GM12878 (cell line): ENCODE data around the gene RAPGEF6. TPM values are rescaled to one million over a fixed set of nuclear protein-coding genes. Genes with fewer than 3 reads are reported as not detected.

ENCODE experiments used
- ATAC-seq: fragments of 200-7000 bp; cut with Tn5 transposase; 3 replicates; pipeline ENCODE4 v1.9.1; 2020; ENCODE audit warnings: mild to moderate bottlenecking, moderate library complexity
- BruUV-seq: library from RNA; stranded (reverse); fragments of 400-500 nt; replicated peaks from 2 replicates; lab custom pipeline; 2021; lab: Mats Ljungman, UMichigan
- CTCF ChIA-PET: fragments of 300-600 bp; sonication (Branson Sonifier 250); formaldehyde crosslinking; extraction: SDS; loops from one replicate; lab custom pipeline; 2021; ENCODE audit warnings: inconsistent platforms; lab: Yijun Ruan, JAX
- POLR2A ChIA-PET: fragments of 350-600 bp; formaldehyde crosslinking; extraction: SDS; loops from one replicate; lab custom pipeline; 2021; ENCODE audit warnings: inconsistent platforms; lab: Charles Lee
- RAD21 ChIA-PET: fragments of 300-600 bp; sonication (Branson Sonifier 250); formaldehyde crosslinking; loops from one replicate; lab custom pipeline; 2023; ENCODE audit warnings: antibody characterized with exemption; ENCODE audit not compliant: unreplicated experiment; lab: Charles Lee
- SMC1A ChIA-PET: fragments of 300-600 bp; sonication (Branson Sonifier 250); formaldehyde crosslinking; loops from one replicate; lab custom pipeline; 2023; ENCODE audit not compliant: unreplicated experiment, uncharacterized antibody; lab: Charles Lee
- DNase-seq: peaks from one replicate; pipeline ENCODE4 v3.0.0-alpha.2; 2011; ENCODE audit warnings: low read depth, low spot score
- FAIRE-seq: peaks from 3 replicates; lab custom pipeline; 2011; peaks lifted over from hg19 to GRCh38; lab: Jason Lieb, UNC
- H2AFZ ChIP-seq: 2 replicates; pipeline ENCODE4 v1.6.0; 2011; ENCODE audit warnings: low read depth, low read length, control low read depth; ENCODE audit not compliant: control insufficient read depth
- H3K27ac ChIP-seq: 2 replicates; pipeline ENCODE4 v1.5.1; 2011; ENCODE audit warnings: control low read depth; ENCODE audit not compliant: control insufficient read depth, insufficient read depth
- H3K27me3 ChIP-seq, 2 experiments: replicated peaks in 1 of 2; 2 replicates each; pipeline versions ENCODE4 v1.6.0 to v1.6.1; 2011; ENCODE audit warnings: low read length in 1 of 2; ENCODE audit not compliant: control insufficient read depth in 2 of 2, insufficient read depth in 2 of 2
- H3K36me3 ChIP-seq, 2 experiments: 2 replicates each; pipeline ENCODE4 v1.5.1; 2011; ENCODE audit warnings: low read length in 1 of 2; ENCODE audit not compliant: control insufficient read depth in 2 of 2, insufficient read depth in 2 of 2
- H3K4me1 ChIP-seq: 2 replicates; pipeline ENCODE4 v1.6.1; 2011; ENCODE audit warnings: mild to moderate bottlenecking, low read length, moderate library complexity, mixed read lengths; ENCODE audit not compliant: control insufficient read depth, insufficient read depth
- H3K4me2 ChIP-seq: 2 replicates; pipeline ENCODE4 v1.6.0; 2011; ENCODE audit warnings: control low read depth; ENCODE audit not compliant: control insufficient read depth, insufficient read depth
- H3K4me3 ChIP-seq: fragments of 200-600 bp; sonication (generic); 2 replicates; pipeline ENCODE4 v1.5.1; 2016
- H3K79me2 ChIP-seq: 2 replicates; pipeline ENCODE4 v1.6.0; 2011; ENCODE audit warnings: low read length; ENCODE audit not compliant: control insufficient read depth, insufficient read depth
- H3K9ac ChIP-seq: 2 replicates; pipeline ENCODE4 v1.8.0; 2011; ENCODE audit warnings: low read length, control low read depth, mixed read lengths; ENCODE audit not compliant: control insufficient read depth, insufficient read depth
- H3K9me3 ChIP-seq: replicated peaks from 3 replicates; pipeline ENCODE4 v1.5.1; 2011; ENCODE audit warnings: mild to moderate bottlenecking, low read length; ENCODE audit not compliant: control insufficient read depth, insufficient read depth
- H4K20me1 ChIP-seq: 2 replicates; pipeline ENCODE4 v1.6.0; 2011; ENCODE audit not compliant: control insufficient read depth, insufficient read depth
- BCL3 ChIP-seq: IDR thresholded peaks from 2 replicates; pipeline ENCODE4 v1.6.1; 2011; ENCODE audit warnings: borderline replicate concordance, low read depth, mild to moderate bottlenecking, moderate library complexity, low read length; ENCODE audit not compliant: insufficient read depth, poor library complexity, severe bottlenecking
- EP300 ChIP-seq, 2 experiments: fragments of 150-350 bp in 1 of 2; IDR thresholded peaks; 2 replicates each; pipeline ENCODE4 v1.6.1; 2011 to 2012; ENCODE audit warnings: low read depth in 2 of 2, low read length in 2 of 2, borderline replicate concordance in 1 of 2, improper control_type of control experiment in 1 of 2, inconsistent platforms in 1 of 2; ENCODE audit not compliant: control insufficient read depth in 1 of 2
- ETV6 ChIP-seq, 2 experiments: fragments of 450-650 bp in 1 of 2; IDR thresholded peaks in 1 of 2; conservative IDR thresholded peaks in 1 of 2; 2 replicates each; pipeline ENCODE4 v1.6.1; 2014; ENCODE audit warnings: antibody characterized with exemption in 1 of 2, borderline replicate concordance in 1 of 2, low read depth in 1 of 2, mild to moderate bottlenecking in 1 of 2, moderate library complexity in 1 of 2
- EZH2 ChIP-seq: IDR thresholded peaks from 2 replicates; pipeline ENCODE4 v1.6.1; 2012; ENCODE audit warnings: low read depth, mild to moderate bottlenecking, control low read depth, inconsistent platforms, low read length, borderline replicate concordance; ENCODE audit not compliant: control insufficient read depth
- HCFC1 ChIP-seq: fragments of 150-350 bp; IDR thresholded peaks from 2 replicates; pipeline ENCODE4 v1.6.1; 2014; ENCODE audit warnings: low read length
- IKZF2 ChIP-seq, 2 experiments: fragments of 450-650 bp; IDR thresholded peaks; 2 replicates each; pipeline ENCODE4 v1.6.1; 2017; ENCODE audit warnings: mild to moderate bottlenecking in 2 of 2, moderate library complexity in 2 of 2
- IRF3 ChIP-seq: fragments of 450-650 bp; IDR thresholded peaks from 2 replicates; pipeline ENCODE4 v1.6.1; 2014; ENCODE audit warnings: mild to moderate bottlenecking
- JUNB ChIP-seq: IDR thresholded peaks from 2 replicates; pipeline ENCODE4 v1.6.1; 2016; ENCODE audit warnings: antibody characterized with exemption, mild to moderate bottlenecking
- KDM1A ChIP-seq: fragments of 200-600 bp; sonication (generic); IDR thresholded peaks from 2 replicates; pipeline ENCODE4 v1.6.1; 2016; ENCODE audit warnings: borderline replicate concordance
- KLF5 ChIP-seq: fragments of 450-650 bp; IDR thresholded peaks from 2 replicates; pipeline ENCODE4 v1.6.1; 2014; ENCODE audit warnings: mild to moderate bottlenecking; ENCODE audit not compliant: partially characterized antibody
- PML ChIP-seq: IDR thresholded peaks from 2 replicates; pipeline ENCODE4 v1.6.1; 2012; ENCODE audit warnings: low read length, inconsistent platforms
- POLR2AphosphoS5 ChIP-seq: IDR thresholded peaks from 2 replicates; pipeline ENCODE4 v1.6.1; 2011; ENCODE audit warnings: mild to moderate bottlenecking, low read length, inconsistent platforms
- RAD21 ChIP-seq: IDR thresholded peaks from 2 replicates; pipeline ENCODE4 v1.6.1; 2011; ENCODE audit warnings: mild to moderate bottlenecking, low read depth, low read length, moderate library complexity; ENCODE audit not compliant: insufficient read depth
- REST ChIP-seq: IDR thresholded peaks from 2 replicates; pipeline ENCODE4 v1.6.1; 2012; ENCODE audit warnings: mild to moderate bottlenecking, low read depth, low read length
- SPI1 ChIP-seq: IDR thresholded peaks from 2 replicates; pipeline ENCODE4 v1.6.1; 2011; ENCODE audit warnings: low read depth, mild to moderate bottlenecking, low read length, moderate library complexity, borderline replicate concordance; ENCODE audit not compliant: insufficient read depth
- ZNF207 ChIP-seq: fragments of 450-650 bp; IDR thresholded peaks from 2 replicates; pipeline ENCODE4 v1.6.1; 2014; ENCODE audit warnings: antibody characterized with exemption, mild to moderate bottlenecking, borderline replicate concordance
- ZNF217 ChIP-seq: fragments of 450-650 bp; IDR thresholded peaks from 2 replicates; pipeline ENCODE4 v1.6.1; 2017; ENCODE audit warnings: antibody characterized with exemption, mild to moderate bottlenecking
- ZNF622 ChIP-seq: fragments of 450-650 bp; IDR thresholded peaks from 2 replicates; pipeline ENCODE4 v1.6.1; 2017; ENCODE audit warnings: mild to moderate bottlenecking, inconsistent platforms
- WGBS: methylation state at CpG from one replicate; pipeline ENCODE4 v1.1.6; 2016; ENCODE audit warnings: low lambda C conversion rate; ENCODE audit not compliant: insufficient replicate concordance, insufficient coverage; ENCODE audit errors: missing lambda C conversion rate; 5-methylcytosine and 5-hydroxymethylcytosine counted together
- in situ Hi-C: fragments of 300-500 bp; cut with MboI; formaldehyde crosslinking; loops from 9 replicates; pipeline ENCODE4 v1.14.3; 2018; ENCODE audit warnings: mixed read lengths
- intact Hi-C: fragments of 100-400 bp; cut with micrococcal nuclease; formaldehyde crosslinking; loops from one replicate; pipeline ENCODE4 v1.14.2; 2022; ENCODE audit not compliant: unreplicated experiment
- polyA plus RNA-seq, 11 experiments: library from polyadenylated mRNA; depleted of rRNA in 4 of 11; unstranded in 6 of 11; stranded (reverse) in 5 of 11; fragments of >200 nt; fragmentation: Nextera tagmentation in 4 of 11; fragmentation: Illumina TruSeq in 1 of 11; extraction: Ambion mirVana in 4 of 11; extraction: Trizol in 1 of 11; gene quantifications; 1 replicate in 1 of 11; 2 replicates in 10 of 11; pipeline versions ENCODE4 v1.2.1 to v1.2.3, GENCODE V29; 2011 to 2016; ENCODE audit warnings: inconsistent platforms in 2 of 11, missing spikeins in 2 of 11, low read depth in 1 of 11
- total RNA-seq, 4 experiments: library from RNA; depleted of rRNA in 3 of 4; stranded (reverse); fragments of >200 nt in 3 of 4; fragmentation: Illumina TruSeq in 1 of 4; extraction: Trizol in 1 of 4; gene quantifications; 2 replicates each; pipeline versions ENCODE4 v1.2.1 to v1.2.3, GENCODE V29; 2013 to 2021

The RAPGEF6 gene
- total and polyA plus RNA-seq, 10 of the 15 experiments (the other 5 are each of a cell fraction or from before 2014, with no cell fraction given): 2.9 to 24.0 (median 14.2) TPM

GRCh38 chr5:131496400-131496713, 138.7 kb downstream of the RAPGEF6 start:
- ATAC-seq (peak; percentile 99), DNase-seq (peak; percentile 51), FAIRE-seq (peak; percentile 74)
- peaks cover 1% of the 10 kb centered on the region; the same call in 1 of the 2 replicates for H3K79me2 ChIP-seq
- H3K9me3 ChIP-seq: no peaks in the 10 kb centered on the region
- peak overlapping the region; percentile 13; the same call in 1 of the 2 replicates for H3K27ac ChIP-seq
- intact Hi-C loops: no loop called here
- ChIA-PET SMC1A (interaction anchor here (0.7 to 4.2 kb wide), 5 partner anchors 8 to 37 kb away, joined by 3 to 28 read pairs (median 3); no protein-coding TSS in a partner anchor), RAD21 (interaction anchor here (0.9 to 1.0 kb wide), 2 partner anchors 9 kb away, joined by 3 read pairs; no protein-coding TSS in a partner anchor), POLR2A (no interaction called here), CTCF (interaction anchor here (1.7 to 2.0 kb wide), 2 partner anchors 9 to 43 kb away, joined by 5 to 6 read pairs; no protein-coding TSS in a partner anchor)
- peaks cover 2 to 16% of the 10 kb centered on the region in 2 experiments for H3K36me3 ChIP-seq
- no peaks in the 10 kb centered on the region for H4K20me1 ChIP-seq
- H3K4me1 ChIP-seq: peaks cover 9% of the 10 kb centered on the region; the same call in 1 of the 2 replicates
- peak overlapping the region; percentile 4; the same call in 1 of the 2 replicates for H3K4me2 ChIP-seq
- no peaks in the 10 kb centered on the region for H3K27me3 ChIP-seq
- in situ Hi-C loops: no loop called here
- WGBS: 38% methylated on average over 1 of the region's 1 CpG
- no peak overlapping the region for H3K4me3 ChIP-seq
- no peak overlapping the region for H2AFZ ChIP-seq
- BruUV-seq: no TSS peak
- H3K9ac ChIP-seq: no peak overlapping the region
- no peak for TF ChIP-seq POLR2AphosphoS5
- peak; percentile 60 to 74 for TF ChIP-seq IKZF2 (IDR thresholded peaks at IDR 0.05)
- TF ChIP-seq ZNF622: no peak
- no peak for TF ChIP-seq IRF3
- TF ChIP-seq KDM1A: no peak
- TF ChIP-seq EZH2: no peak
- TF ChIP-seq JUNB: peak; percentile 42
- TF ChIP-seq ZNF217: peak; percentile 67
- no peak for TF ChIP-seq ZNF207
- no peak for TF ChIP-seq REST
- no peak for TF ChIP-seq PML
- peak in 1 of 2 experiments; percentile 77; a peak in 1 of 4 replicates for TF ChIP-seq EP300 (IDR thresholded peaks at IDR 0.05; ENCODE audit: borderline replicate concordance in 1 of 2, control insufficient read depth in 1 of 2, low read depth in 2 of 2, low read length in 2 of 2)
- TF ChIP-seq BCL3: no peak
- peak; percentile 30; the same call in 1 of the 2 replicates for TF ChIP-seq RAD21
- TF ChIP-seq SPI1: peak; percentile 94
- TF ChIP-seq KLF5: no peak
- no peak for TF ChIP-seq ETV6 (conservative IDR thresholded peaks at IDR 0.05 in 1 of 2, IDR thresholded peaks at IDR 0.05 in 1 of 2; ENCODE audit: borderline replicate concordance in 1 of 2, low read depth in 1 of 2)
- TF ChIP-seq HCFC1: no peak
